NCI-H2171 treated with DMSO at 0.1 percent for 48 hours (cell line): ENCODE data around the gene TRIM39.

Source experiments
- DNase-seq: peaks from one replicate; lab custom pipeline; 2025; lab: John Stamatoyannopoulos, UW

TRIM39 gene

GRCh38 chr6:30327232-30327746 is 562 bp downstream of the TRIM39 start:
- no peak for DNase-seq

DNA sequence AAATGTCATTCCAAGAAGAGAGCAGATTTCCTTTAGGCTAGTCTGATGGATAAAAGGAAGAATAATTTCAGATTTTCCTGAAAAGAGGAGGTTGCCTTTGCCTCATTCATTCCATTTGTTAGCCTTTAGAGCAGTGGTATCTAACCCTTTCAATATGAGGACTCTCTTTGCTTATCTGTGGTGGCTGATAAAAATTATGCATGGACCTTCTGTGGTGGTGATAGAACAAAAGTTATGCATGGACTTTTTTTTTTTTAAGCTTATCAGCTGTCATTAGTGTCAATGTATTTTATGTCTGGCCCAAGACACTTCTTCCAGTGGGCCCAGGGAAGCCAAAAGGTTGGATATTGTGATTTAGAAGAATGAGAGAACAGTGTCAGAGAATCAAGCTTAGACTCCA is 1.7 kb downstream of the TRIM39 start:
- DNase-seq: no peak

- no peak for DNase-seq
Measured at GRCh38 chr6:30329331-30329730, 2.6 kb downstream of the TRIM39 start.

DNA sequence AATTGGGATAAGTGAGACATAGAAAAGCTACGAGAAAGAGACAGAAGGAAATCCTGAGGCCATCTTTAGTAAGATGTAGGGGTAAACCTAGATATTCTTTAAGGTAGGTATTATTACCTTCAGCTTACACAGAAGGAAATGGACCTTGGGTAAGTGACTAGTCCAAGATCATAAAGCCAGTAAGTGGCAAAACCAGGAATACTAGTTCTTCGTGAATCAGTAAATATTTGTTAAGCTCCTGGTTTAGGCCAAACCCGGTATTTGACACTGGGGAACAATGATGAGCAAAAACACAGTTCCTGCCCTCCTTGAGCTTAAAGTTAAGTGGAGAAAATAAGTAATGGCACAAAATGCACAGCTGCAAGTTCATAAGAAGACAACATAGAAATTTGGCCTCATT is 5.3 kb downstream of the TRIM39 start:
- no peak for DNase-seq

- no peak for DNase-seq
Measured at GRCh38 chr6:30334075-30334783, 7.5 kb downstream of the TRIM39 start.

- no peak for DNase-seq
Measured at GRCh38 chr6:30340589-30341054, 13.9 kb downstream of the TRIM39 start.

DNA sequence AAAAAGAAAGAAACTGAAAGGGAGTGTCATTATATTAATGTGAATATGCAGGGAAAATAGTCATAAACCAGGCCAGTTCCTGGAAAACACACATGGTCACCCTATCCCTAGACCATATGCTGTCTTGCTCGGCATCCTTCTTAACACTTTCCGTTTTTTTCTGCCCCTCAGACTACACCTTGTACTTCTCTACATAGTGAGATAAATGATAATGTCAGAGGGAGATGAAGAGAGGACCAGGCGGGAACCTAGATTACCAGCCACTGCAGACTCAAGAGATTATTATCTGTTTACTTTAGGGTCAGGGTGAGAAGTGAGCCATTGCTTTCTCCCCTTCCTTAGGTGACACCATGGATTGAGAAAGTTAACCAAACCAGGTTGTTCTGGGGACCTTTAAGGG is 14.5 kb downstream of the TRIM39 start:
- no peak for DNase-seq

DNA sequence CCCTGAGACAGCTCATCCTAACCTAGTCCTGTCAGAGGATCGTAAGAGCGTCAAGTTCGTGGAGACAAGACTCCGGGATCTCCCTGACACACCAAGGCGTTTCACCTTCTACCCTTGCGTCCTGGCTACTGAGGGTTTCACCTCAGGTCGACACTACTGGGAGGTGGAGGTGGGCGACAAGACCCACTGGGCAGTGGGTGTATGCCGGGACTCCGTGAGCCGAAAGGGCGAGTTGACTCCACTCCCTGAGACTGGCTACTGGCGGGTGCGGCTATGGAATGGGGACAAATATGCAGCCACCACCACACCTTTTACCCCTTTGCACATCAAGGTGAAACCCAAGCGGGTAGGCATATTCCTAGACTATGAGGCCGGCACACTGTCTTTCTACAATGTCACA is 15.0 kb downstream of the TRIM39 start:
- no peak for DNase-seq

DNA sequence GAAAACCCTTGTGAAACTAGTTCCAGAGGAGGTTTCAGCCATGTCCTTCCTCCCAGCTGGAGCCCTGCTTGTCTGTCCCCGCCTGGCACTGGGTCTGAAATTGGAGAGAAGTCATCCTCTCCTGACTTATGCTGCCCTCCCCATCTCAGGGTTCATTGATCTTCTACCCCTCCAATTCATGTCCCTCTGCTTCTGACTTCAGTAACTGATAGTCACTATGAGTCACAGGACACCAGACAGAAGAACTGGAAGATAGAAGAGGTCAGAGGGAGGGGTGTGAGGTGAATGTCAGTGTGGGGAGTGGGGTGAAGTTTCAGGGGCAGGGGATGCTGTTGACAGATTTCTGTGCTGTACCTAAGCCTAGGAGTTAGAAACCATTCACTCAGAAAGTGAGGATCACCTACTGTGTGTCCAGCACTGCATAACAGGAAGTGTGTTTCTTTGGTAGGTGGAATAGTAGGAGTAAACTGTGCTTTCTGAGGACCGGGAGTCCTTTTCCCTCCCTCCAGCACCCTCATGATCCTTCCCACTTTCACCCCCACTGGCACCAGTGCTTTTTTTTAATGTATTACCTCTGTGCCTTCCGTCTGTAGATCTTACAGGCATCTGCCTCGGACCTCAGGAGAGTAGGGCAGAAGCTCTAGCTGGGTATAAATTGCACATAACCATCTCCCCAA is 17.6 kb downstream of the TRIM39 start:
- DNase-seq: no peak

DNA sequence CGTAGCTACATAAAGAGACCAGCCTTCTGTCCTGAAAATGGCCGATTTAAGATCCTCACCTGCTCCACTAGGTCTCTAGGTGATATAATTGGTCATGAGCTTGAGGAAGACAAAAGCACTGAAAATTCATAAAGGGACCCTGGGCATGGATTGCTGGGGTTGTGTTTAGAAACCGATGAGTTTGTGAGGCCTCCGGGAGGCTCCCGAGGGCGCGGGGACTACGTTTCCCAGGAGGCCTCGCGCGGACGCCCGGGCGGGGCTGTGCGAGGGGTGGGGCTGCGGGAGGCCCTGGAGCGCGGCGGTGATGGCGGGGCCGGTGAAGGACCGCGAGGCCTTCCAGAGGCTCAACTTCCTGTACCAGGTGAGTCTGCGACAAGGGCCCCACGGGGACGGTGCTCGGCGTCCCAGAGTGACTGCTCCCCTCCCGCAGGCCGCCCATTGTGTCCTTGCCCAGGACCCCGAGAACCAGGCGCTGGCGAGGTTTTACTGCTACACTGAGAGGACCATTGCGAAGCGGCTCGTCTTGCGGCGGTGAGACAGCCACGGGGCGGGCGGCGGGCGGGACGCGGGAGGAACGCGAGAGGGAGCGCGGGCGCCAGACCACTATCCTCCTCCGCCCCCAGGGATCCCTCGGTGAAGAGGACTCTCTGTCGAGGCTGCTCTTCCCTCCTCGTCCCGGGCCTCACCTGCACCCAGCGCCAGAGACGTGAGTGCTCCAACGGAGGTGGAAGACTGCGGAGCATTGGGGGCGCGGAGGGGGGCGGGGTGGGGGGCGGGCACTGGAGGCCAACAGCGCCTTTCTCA is 18.3 kb downstream of the TRIM39 start, which contains the start of gene RPP21:
Gene RPP21, plus strand, starts transcription at position 289 of the 804 bp plus-strand sequence. Its CDS starts 16 bp downstream, at position 305.
- DNase-seq: peak; percentile 79

DNA sequence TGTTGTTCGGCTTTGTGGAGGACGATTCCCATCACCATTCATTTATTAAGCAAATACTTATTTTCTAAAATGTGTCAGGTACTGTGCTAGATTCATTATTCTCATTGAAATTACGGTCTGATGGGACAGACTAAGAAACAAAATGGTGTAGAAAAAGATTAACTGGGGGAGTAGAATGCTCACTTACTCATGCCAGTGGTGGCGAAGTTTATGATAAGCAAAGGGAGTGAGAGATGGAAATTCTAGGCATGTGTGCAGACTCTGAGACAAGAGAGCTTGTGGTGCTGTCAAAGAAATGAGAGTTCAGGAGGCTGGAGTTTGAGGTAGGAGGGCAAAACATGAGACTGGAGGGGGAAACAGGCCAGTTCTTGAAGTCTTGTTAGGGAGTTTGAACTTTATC is 19.1 kb downstream of the TRIM39 start:
- no peak for DNase-seq

GRCh38 chr6:30348957-30349356 is 22.2 kb downstream of the TRIM39 start:
- no peak for DNase-seq

GRCh38 chr6:30349421-30350177 is 22.9 kb downstream of the TRIM39 start:
- DNase-seq: no peak

DNA sequence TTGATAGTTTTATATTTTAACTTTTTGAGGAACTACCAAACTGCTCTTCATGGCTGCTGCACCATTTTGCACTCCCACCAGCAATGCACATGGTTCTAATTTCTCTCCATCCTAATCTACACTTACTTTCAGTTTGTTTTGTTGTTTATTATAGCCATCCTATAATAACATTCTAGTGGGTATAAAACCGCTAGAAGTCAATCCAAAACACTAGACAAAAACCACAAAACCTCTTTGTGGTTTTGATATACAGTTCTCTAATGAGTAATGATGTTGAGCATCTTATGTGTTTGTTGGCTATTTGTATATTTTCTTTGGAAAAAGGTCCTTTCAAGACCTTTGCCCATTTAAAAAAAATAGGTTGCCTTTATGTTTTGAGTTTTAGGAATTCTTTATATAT is 23.8 kb downstream of the TRIM39 start:
- no peak for DNase-seq

GRCh38 chr6:30352550-30352949 is 25.8 kb downstream of the TRIM39 start:
- no peak for DNase-seq

GRCh38 chr6:30355281-30355680 is 28.6 kb downstream of the TRIM39 start:
- no peak for DNase-seq

DNA sequence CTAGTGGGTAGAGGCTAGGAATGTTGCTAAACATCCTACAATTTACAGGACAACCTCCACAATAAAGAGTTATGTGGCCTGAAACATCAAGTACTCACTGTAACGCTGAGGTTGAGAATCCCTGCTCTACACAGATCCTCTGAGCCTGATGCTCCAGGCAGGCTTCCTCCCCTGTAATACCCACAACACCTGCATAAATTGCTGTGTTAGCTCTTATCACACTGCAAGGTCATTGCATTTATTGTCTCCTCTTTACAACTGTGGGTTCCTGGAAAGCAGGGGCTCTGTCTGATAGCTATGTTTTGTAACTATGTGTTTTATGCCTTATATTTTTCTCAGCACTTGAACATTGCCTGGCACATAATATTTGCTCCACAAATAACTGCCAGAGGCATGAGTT is 29.8 kb downstream of the TRIM39 start:
- DNase-seq: no peak

DNA sequence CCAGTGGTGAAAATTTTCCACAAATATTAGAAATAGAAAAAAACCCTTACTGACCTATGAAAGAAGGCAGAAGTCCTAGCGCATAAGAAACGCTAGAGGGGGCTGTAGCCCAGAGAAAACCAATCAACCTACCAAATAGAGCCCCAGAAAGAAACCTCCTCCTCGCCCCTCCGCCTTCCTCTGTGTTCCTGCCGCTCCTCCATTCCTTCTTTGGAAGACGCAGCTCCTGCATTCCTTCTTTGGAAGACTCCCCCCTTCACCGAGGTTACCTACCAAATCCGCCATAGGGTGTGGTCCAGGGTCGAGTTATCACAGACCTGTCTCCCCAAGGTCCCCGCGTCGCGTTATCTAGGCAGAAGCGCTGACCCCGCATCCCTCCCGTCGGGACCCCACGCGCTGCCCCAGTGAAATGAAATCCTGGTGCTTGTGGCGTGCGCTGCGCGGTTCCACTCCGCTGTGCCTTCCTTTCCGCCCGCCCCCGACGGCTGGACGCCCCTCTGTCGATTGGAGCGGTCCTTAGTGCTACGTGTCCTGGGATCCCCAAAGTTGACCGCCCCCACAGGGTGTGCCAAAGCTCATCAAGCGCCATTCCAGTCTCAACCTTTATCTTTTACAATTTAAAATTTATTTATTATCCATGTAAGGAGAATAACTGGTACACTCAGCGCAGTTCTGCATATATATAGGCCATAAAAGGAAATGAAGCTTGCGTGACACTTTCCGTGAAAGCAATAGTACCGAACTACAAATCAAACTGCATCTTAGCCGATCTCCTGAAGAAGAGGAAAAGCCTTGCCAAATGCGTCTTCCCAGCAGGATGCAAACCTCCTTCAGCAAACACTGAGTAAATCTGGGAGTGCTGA is 31.2 kb downstream of the TRIM39 start:
- peak; percentile 75 for DNase-seq

- DNase-seq: no peak
Measured at GRCh38 chr6:30359276-30359675, 32.5 kb downstream of the TRIM39 start.

DNA sequence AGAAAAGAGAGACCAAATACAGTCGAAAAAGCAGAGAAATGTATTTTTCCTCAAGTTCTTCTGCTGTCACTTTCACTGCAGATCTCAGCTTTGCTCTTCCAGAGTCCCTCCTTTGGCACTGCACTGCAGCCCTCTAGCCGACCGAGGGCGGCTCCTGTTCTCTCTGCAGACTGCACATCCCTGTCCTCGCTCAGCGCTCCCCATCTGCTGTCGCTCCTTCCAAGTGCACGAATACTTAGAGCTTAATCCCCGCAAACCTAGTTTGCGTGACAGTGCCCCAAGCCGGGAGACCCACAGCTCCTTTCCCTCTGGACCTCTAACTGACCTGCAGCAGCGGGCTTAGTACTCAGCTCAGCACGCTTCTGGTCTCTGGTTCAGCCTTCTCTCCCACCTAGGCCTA is 33.4 kb downstream of the TRIM39 start:
- no peak for DNase-seq

GRCh38 chr6:30361661-30362060 is 34.9 kb downstream of the TRIM39 start:
- DNase-seq: no peak
